ENCODE results near the gene AP1G2.

Gene AP1G2

GRCh38 chr14:23561259-23561658 lies 6.3 kb downstream of the AP1G2 start:
- no peak for DNase-seq (ENCODE audit: low read depth)
- in situ Hi-C loops (cut with HindIII; ENCODE audit: low sequenced_read_pairs) = no loop called here
- TF ChIP-seq, protein P1, sequence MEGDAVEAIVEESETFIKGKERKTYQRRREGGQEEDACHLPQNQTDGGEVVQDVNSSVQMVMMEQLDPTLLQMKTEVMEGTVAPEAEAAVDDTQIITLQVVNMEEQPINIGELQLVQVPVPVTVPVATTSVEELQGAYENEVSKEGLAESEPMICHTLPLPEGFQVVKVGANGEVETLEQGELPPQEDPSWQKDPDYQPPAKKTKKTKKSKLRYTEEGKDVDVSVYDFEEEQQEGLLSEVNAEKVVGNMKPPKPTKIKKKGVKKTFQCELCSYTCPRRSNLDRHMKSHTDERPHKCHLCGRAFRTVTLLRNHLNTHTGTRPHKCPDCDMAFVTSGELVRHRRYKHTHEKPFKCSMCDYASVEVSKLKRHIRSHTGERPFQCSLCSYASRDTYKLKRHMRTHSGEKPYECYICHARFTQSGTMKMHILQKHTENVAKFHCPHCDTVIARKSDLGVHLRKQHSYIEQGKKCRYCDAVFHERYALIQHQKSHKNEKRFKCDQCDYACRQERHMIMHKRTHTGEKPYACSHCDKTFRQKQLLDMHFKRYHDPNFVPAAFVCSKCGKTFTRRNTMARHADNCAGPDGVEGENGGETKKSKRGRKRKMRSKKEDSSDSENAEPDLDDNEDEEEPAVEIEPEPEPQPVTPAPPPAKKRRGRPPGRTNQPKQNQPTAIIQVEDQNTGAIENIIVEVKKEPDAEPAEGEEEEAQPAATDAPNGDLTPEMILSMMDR (IDR thresholded peaks at IDR 0.05; ENCODE audit: low read depth, low read length, missing control alignments) = no peak
- no peak overlapping the region for H3K4me3 ChIP-seq (ENCODE audit: low read depth, low read length)

- TF ChIP-seq, protein P1 (IDR thresholded peaks at IDR 0.05; ENCODE audit: low read depth, low read length, missing control alignments) = no peak
- H3K4me3 ChIP-seq (ENCODE audit: low read depth, low read length) = no peak overlapping the region
- in situ Hi-C loops (cut with HindIII; ENCODE audit: low sequenced_read_pairs) = no loop called here
- no peak for DNase-seq (ENCODE audit: low read depth)
These were observed 7.6 kb downstream of the AP1G2 start for GRCh38 chr14:23559926-23560520.

DNA sequence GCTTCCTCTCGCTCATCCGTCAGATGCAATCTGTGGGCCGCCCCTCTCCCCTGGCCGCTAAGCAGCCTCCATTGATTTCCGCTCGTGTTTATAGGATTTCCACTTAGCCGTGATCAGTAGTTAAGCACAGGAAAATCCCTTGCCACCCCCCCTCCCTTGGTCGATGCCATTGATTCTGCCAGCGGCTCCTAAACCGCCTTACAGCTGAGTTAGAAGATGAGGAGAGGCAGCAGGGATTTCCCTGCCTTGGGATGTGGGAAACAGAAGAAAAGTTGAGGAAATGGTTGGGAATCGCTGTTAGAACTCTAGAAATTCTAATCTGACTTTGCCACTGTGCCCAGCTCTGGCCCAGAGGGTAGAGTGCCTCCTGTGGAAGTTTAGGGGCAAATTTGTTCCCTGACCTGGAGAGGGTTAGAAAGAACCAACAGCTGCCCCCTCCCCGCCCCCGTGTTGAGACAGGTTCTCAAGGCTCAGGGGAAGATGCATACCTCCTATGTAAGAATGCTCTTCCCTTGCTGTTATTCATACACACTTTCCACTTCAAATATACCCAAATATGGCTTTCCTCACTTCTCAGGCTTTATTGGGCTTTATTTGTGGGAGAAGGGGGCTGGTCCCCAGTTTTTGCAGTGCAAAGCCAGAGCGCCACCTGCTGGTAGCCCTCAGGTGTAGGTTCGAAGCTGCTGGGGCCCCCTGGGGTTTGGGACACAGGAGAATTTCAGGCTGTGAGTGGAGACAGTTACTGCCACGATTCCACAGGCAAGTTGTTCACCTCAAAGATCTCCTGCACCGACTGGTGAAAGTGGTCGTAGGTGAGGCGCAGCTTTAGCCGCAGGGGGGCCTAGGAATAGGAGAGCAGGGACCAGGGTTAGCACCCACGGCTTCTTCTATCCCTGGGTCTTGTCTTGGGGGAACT lies 8.3 kb downstream of the AP1G2 start:
- DNase-seq (ENCODE audit: low read depth) = no peak
- TF ChIP-seq, protein P1 (IDR thresholded peaks at IDR 0.05; ENCODE audit: low read depth, low read length, missing control alignments) = peak; percentile 96
- in situ Hi-C loops (cut with HindIII; ENCODE audit: low sequenced_read_pairs) = no loop called here
- H3K4me3 ChIP-seq (ENCODE audit: low read depth, low read length) = no peak overlapping the region

- TF ChIP-seq, protein P1 (IDR thresholded peaks at IDR 0.05; ENCODE audit: low read depth, low read length, missing control alignments) = no peak
- in situ Hi-C loops (cut with HindIII; ENCODE audit: low sequenced_read_pairs) = no loop called here
- H3K4me3 ChIP-seq (ENCODE audit: low read depth, low read length) = no peak overlapping the region
- no peak for DNase-seq (ENCODE audit: low read depth)
These were observed 9.1 kb downstream of the AP1G2 start for GRCh38 chr14:23558346-23559009.

- TF ChIP-seq, protein P1 (IDR thresholded peaks at IDR 0.05; ENCODE audit: low read depth, low read length, missing control alignments) = no peak
- DNase-seq (ENCODE audit: low read depth) = no peak
- in situ Hi-C loops (cut with HindIII; ENCODE audit: low sequenced_read_pairs) = no loop called here
- H3K4me3 ChIP-seq (ENCODE audit: low read depth, low read length) = no peak overlapping the region
These were observed 9.6 kb downstream of the AP1G2 start for GRCh38 chr14:23557946-23558345.

DNA sequence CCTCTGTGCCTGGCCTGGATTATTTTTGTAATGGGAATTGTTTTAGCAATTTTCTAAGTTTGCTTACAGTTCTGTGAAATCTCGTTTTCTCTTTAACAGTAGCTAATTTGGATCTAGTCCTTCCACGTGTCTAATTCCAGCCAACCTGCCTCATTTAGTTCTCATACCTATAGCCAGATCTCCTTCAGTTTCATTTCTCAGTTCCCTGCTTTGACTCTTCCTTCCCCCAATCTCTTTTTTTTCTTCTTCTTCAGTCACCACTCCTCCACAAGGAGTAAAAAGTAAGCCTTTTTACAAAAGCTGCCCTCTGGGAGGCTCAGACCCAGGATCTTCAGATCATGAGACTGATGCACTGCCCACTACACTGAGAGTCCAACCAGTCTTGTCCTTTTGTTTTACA lies 10.1 kb downstream of the AP1G2 start:
- in situ Hi-C loops (cut with HindIII; ENCODE audit: low sequenced_read_pairs) = no loop called here
- peak overlapping the region; percentile 74 for H3K4me3 ChIP-seq (ENCODE audit: low read depth, low read length)

More for the DNA sequence above, 10.1 kb downstream of the AP1G2 start:
- TF ChIP-seq, protein P1 (IDR thresholded peaks at IDR 0.05; ENCODE audit: low read depth, low read length, missing control alignments) = no peak
- DNase-seq (ENCODE audit: low read depth) = no peak

Measured in astrocyte of the cerebellum (primary cell).